Right kidney (tissue), 1 donor: ENCODE measurements around the gene CRBN.

ENCODE experiments used
- DNase-seq: peaks from one replicate; pipeline ENCODE4 v3.0.0-alpha.2; 2016

The CRBN gene

GRCh38 chr3:3177861-3178497, 1.5 kb downstream of the CRBN start:
- no peak for DNase-seq

GRCh38 chr3:3172627-3173026, 6.9 kb downstream of the CRBN start:
- no peak for DNase-seq

GRCh38 chr3:3170998-3171397, 8.5 kb downstream of the CRBN start:
- no peak for DNase-seq

- no peak for DNase-seq
Observed at GRCh38 chr3:3165650-3166049, 13.8 kb downstream of the CRBN start.

GRCh38 chr3:3165241-3165640, 14.2 kb downstream of the CRBN start:
- no peak for DNase-seq

GRCh38 chr3:3160826-3161225, 18.7 kb downstream of the CRBN start:
- no peak for DNase-seq

- no peak for DNase-seq
Observed at GRCh38 chr3:3157484-3157883, 22.0 kb downstream of the CRBN start.

- no peak for DNase-seq
Observed at GRCh38 chr3:3154879-3155610, 24.4 kb downstream of the CRBN start.

- no peak for DNase-seq
Observed at GRCh38 chr3:3151513-3151912, 28.0 kb downstream of the CRBN start.

- no peak for DNase-seq
Observed at GRCh38 chr3:3149560-3149959, 29.9 kb downstream of the CRBN start.

GRCh38 chr3:3145831-3146230, 33.7 kb downstream of the CRBN start:
- DNase-seq, result no peak

- no peak for DNase-seq
Observed at GRCh38 chr3:3141939-3142338, 37.6 kb downstream of the CRBN start.

GRCh38 chr3:3137526-3137925, 42.0 kb downstream of the CRBN start:
- DNase-seq, result no peak

GRCh38 chr3:3134750-3135448, 44.6 kb downstream of the CRBN start:
- no peak for DNase-seq

- DNase-seq, result no peak
Observed at GRCh38 chr3:3133500-3133899, 46.0 kb downstream of the CRBN start.

GRCh38 chr3:3129579-3129978, 49.9 kb downstream of the CRBN start:
- no peak for DNase-seq

- DNase-seq, result no peak
Observed at GRCh38 chr3:3127432-3128010, 52.0 kb downstream of the CRBN start.

GRCh38 chr3:3126477-3127431, 52.7 kb downstream of the CRBN start, which contains the start of gene TRNT1:
Gene TRNT1, plus strand, starts transcription at chr3:3126940. Its CDS starts 2,101 bp downstream, at chr3:3129041.
- DNase-seq, result peak; percentile 97

GRCh38 chr3:3125977-3126376, 53.5 kb downstream of the CRBN start:
- DNase-seq, result no peak

- DNase-seq, result no peak
Observed at GRCh38 chr3:3119393-3119851, 60.1 kb downstream of the CRBN start.

- no peak for DNase-seq
Observed at GRCh38 chr3:3117651-3118050, 61.8 kb downstream of the CRBN start.
